SW 1271 (cell line): Measurements from ENCODE around the gene PLA2G4A.

ENCODE experiments used
- DNase-seq, 2 experiments: peaks; one replicate each; lab custom pipeline; 2025; lab: John Stamatoyannopoulos, UW

PLA2G4A gene

GRCh38 chr1:186834399-186834958, 5.7 kb downstream of the PLA2G4A start:
- DNase-seq: no peak

GRCh38 chr1:186835448-186835847, 6.7 kb downstream of the PLA2G4A start:
- no peak for DNase-seq

- no peak for DNase-seq
Observed at GRCh38 chr1:186837806-186838205, 9.1 kb downstream of the PLA2G4A start.

- DNase-seq: no peak
Observed at GRCh38 chr1:186838380-186839040, 9.8 kb downstream of the PLA2G4A start.

GRCh38 chr1:186839041-186839400, 10.3 kb downstream of the PLA2G4A start:
- DNase-seq: no peak

GRCh38 chr1:186841599-186841998, 12.8 kb downstream of the PLA2G4A start:
- no peak for DNase-seq

GRCh38 chr1:186842547-186842946, 13.8 kb downstream of the PLA2G4A start:
- DNase-seq: no peak

GRCh38 chr1:186843226-186843625, 14.5 kb downstream of the PLA2G4A start:
- DNase-seq: no peak

- no peak for DNase-seq
Observed at GRCh38 chr1:186843931-186844330, 15.2 kb downstream of the PLA2G4A start.

- DNase-seq: no peak
Observed at GRCh38 chr1:186845576-186846210, 16.9 kb downstream of the PLA2G4A start.

GRCh38 chr1:186848509-186849130, 19.9 kb downstream of the PLA2G4A start:
- no peak for DNase-seq

GRCh38 chr1:186849271-186849671, 20.5 kb downstream of the PLA2G4A start:
- DNase-seq: no peak

GRCh38 chr1:186849826-186850225, 21.1 kb downstream of the PLA2G4A start:
- no peak for DNase-seq

GRCh38 chr1:186854102-186854501, 25.4 kb downstream of the PLA2G4A start:
- DNase-seq: no peak

- DNase-seq: no peak
Observed at GRCh38 chr1:186858923-186859322, 30.2 kb downstream of the PLA2G4A start.

- no peak for DNase-seq
Observed at GRCh38 chr1:186859995-186860394, 31.2 kb downstream of the PLA2G4A start.

GRCh38 chr1:186864296-186864695, 35.5 kb downstream of the PLA2G4A start:
- DNase-seq: no peak

GRCh38 chr1:186865253-186865652, 36.5 kb downstream of the PLA2G4A start:
- no peak for DNase-seq

GRCh38 chr1:186865857-186866256, 37.1 kb downstream of the PLA2G4A start:
- DNase-seq: no peak

- DNase-seq: no peak
Observed at GRCh38 chr1:186869526-186870228, 40.9 kb downstream of the PLA2G4A start.

GRCh38 chr1:186871784-186872183, 43.0 kb downstream of the PLA2G4A start:
- DNase-seq: no peak

- DNase-seq: no peak
Observed at GRCh38 chr1:186872291-186872690, 43.5 kb downstream of the PLA2G4A start.

- DNase-seq: no peak
Observed at GRCh38 chr1:186873687-186874086, 44.9 kb downstream of the PLA2G4A start.
